Body of pancreas (tissue), 4 donors: ENCODE measurements around the gene DMRTB1. TPM values are rescaled to one million over a fixed set of nuclear protein-coding genes. Genes with fewer than 3 reads are reported as not detected.

Experiments
- ATAC-seq: fragments of 150-250 bp; one replicate; pipeline ENCODE4 v1.9.1; 2016
- DNase-seq, 4 donors: peaks; one replicate each; pipeline ENCODE4 v3.0.0-alpha.2; 2019
- H3K27ac ChIP-seq, 4 donors: fragments of 200-600 bp; sonication (generic); 1 replicate in 3 of 4; 2 replicates in 1 of 4; pipeline versions ENCODE4 v1.5.1 to v1.6.1; 2016 to 2019; ENCODE audit warnings: mild to moderate bottlenecking in 1 of 4, mixed read lengths in 1 of 4, moderate library complexity in 1 of 4
- H3K27me3 ChIP-seq, 2 donors: fragments of 200-600 bp; sonication (generic); one replicate each; pipeline ENCODE4 v1.6.0; 2016; ENCODE audit warnings: mild to moderate bottlenecking in 1 of 2
- H3K36me3 ChIP-seq, 2 donors: fragments of 200-600 bp; sonication (generic); replicated peaks in 1 of 2; 2 replicates each; pipeline ENCODE4 v1.5.1; 2016; ENCODE audit warnings: low read depth in 2 of 2; ENCODE audit not compliant: insufficient read depth in 1 of 2
- H3K4me1 ChIP-seq: fragments of 200-600 bp; sonication (generic); one replicate; pipeline ENCODE4 v1.6.0; 2016
- H3K4me3 ChIP-seq, 2 donors: fragments of 200-600 bp; sonication (generic); 1 replicate in 1 of 2; 2 replicates in 1 of 2; pipeline ENCODE4 v1.5.1; 2016 to 2019
- H3K9me3 ChIP-seq, 3 donors: fragments of 200-600 bp; sonication (generic); 1 replicate in 2 of 3; 2 replicates in 1 of 3; pipeline ENCODE4 v1.5.1; 2016
- POLR2A ChIP-seq, 3 donors: fragments of 450-650 bp; IDR thresholded peaks; one replicate each; pipeline ENCODE4 v1.6.1; 2016; ENCODE audit warnings: antibody characterized with exemption in 3 of 3, mild to moderate bottlenecking in 2 of 3
- WGBS, 2 donors: methylation state at CpG; one replicate each; pipeline ENCODE4 v1.1.5; 2017; 5-methylcytosine and 5-hydroxymethylcytosine counted together
- intact Hi-C: fragments of 100-400 bp; cut with DNase I; formaldehyde crosslinking; loops from one replicate; pipeline ENCODE4 v1.15.1; 2023
- total RNA-seq, 2 donors: library from RNA; depleted of rRNA; stranded (reverse); fragments of >200 nt; gene quantifications; one replicate each; pipeline ENCODE4 v1.1.0, GENCODE V29; 2016
- TF ChIP-seq, protein P1 (sequence below), 7 experiments: fragments of 450-650 bp in 4 of 7; fragments of 200-600 bp in 3 of 7; sonication (generic) in 3 of 7; IDR thresholded peaks; one replicate each; pipeline ENCODE4 v1.5.1; 2016 to 2019; ENCODE audit warnings: antibody characterized with exemption in 7 of 7

DMRTB1 gene
- total RNA-seq, 2 donors from 2014 or later: not detected

- TF ChIP-seq, protein P1, sequence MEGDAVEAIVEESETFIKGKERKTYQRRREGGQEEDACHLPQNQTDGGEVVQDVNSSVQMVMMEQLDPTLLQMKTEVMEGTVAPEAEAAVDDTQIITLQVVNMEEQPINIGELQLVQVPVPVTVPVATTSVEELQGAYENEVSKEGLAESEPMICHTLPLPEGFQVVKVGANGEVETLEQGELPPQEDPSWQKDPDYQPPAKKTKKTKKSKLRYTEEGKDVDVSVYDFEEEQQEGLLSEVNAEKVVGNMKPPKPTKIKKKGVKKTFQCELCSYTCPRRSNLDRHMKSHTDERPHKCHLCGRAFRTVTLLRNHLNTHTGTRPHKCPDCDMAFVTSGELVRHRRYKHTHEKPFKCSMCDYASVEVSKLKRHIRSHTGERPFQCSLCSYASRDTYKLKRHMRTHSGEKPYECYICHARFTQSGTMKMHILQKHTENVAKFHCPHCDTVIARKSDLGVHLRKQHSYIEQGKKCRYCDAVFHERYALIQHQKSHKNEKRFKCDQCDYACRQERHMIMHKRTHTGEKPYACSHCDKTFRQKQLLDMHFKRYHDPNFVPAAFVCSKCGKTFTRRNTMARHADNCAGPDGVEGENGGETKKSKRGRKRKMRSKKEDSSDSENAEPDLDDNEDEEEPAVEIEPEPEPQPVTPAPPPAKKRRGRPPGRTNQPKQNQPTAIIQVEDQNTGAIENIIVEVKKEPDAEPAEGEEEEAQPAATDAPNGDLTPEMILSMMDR (IDR thresholded peaks at IDR 0.05): no peak
- Histone ChIP-seq H3K4me1 (no peaks in the 10 kb centered on the region), H3K27ac (no peak overlapping the region), H3K4me3 (no peak overlapping the region), H3K9me3 (no peaks in the 10 kb centered on the region), H3K27me3 (no peaks in the 10 kb centered on the region), H3K36me3 (no peaks in the 10 kb centered on the region)
- ATAC-seq: no peak
- intact Hi-C loops: no loop called here
- 58 to 66% methylated on average over 4 of the region's 4 CpGs for WGBS, 2 donors
- no peak for DNase-seq
Measured at GRCh38 chr1:53465023-53465957, 6.1 kb downstream of the DMRTB1 start.

- intact Hi-C loops: no loop called here
- ATAC-seq: no peak
- TF ChIP-seq, protein P1 (IDR thresholded peaks at IDR 0.05): no peak
- no peak for TF ChIP-seq POLR2A (IDR thresholded peaks at IDR 0.05)
Measured at GRCh38 chr1:53467391-53467790, 8.2 kb downstream of the DMRTB1 start.

DNA sequence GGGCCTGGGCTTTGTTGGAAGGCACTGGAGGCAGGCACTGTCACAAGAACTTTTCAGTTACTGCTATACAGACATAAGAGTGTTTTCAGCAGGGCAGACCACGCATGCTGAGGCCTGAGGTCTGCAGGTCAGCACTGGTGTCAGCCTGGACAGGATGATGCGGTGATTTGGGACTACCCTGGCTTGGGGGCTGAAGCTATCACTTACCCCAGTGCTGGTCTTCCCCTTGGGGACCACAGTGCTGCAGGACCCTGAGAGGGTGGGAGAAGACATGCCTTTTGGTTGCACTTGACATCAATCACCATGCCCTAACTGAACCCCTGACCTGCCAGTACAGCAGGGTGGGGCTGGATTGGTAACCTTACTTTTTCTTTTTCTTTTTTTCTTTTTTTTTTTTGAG lies 9.2 kb downstream of the DMRTB1 start:
- H3K9me3 ChIP-seq: no peaks in the 10 kb centered on the region
- DNase-seq (no peak), ATAC-seq (no peak)
- H3K4me1 ChIP-seq: no peaks in the 10 kb centered on the region
- intact Hi-C loops: no loop called here
- H3K27ac ChIP-seq: no peak overlapping the region
- 100% methylated on average over 2 of the region's 2 CpGs; no CpG with 5 or more reads in 1 of the 2 donors for whole genome bisulfite sequencing, 2 donors
- no peaks in the 10 kb centered on the region for H3K36me3 ChIP-seq
- no peak overlapping the region for H3K4me3 ChIP-seq
- no peaks in the 10 kb centered on the region for H3K27me3 ChIP-seq
- TF ChIP-seq, protein P1 (IDR thresholded peaks at IDR 0.05): no peak
- no peak for TF ChIP-seq POLR2A (IDR thresholded peaks at IDR 0.05)

More at GRCh38 chr1:53467391-53467790, 8.2 kb downstream of the DMRTB1 start:
- H3K9me3 ChIP-seq: no peaks in the 10 kb centered on the region
- no peaks in the 10 kb centered on the region for H3K36me3 ChIP-seq
- H3K4me1 ChIP-seq: no peaks in the 10 kb centered on the region
- no peak for DNase-seq
- no peak overlapping the region for H3K27ac ChIP-seq
- no peak overlapping the region for H3K4me3 ChIP-seq
- no peaks in the 10 kb centered on the region for H3K27me3 ChIP-seq

DNA sequence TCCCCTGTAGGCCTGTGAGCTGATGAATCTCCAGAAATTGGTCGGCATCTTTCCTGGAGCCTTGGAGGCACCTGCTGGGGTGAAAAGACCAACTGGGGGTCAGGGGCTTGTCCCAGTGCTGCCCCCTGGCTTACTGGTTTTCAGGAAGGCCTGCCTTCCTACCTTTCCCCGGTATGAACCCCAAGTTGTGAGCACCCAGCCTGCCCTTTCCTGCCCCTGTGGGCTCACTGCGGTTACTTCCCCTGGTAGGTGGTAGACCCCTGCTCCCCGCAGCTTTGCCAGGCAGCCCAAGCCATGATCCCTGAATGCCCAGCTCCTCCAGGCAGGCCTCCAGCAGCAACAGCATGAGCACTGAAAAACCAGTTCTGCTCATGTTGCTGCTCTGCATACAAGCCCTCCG lies 10.2 kb downstream of the DMRTB1 start:
- TF ChIP-seq, protein P1 (IDR thresholded peaks at IDR 0.05): no peak
- no peak for TF ChIP-seq POLR2A (IDR thresholded peaks at IDR 0.05)
- no peak for DNase-seq
- ATAC-seq: no peak
- Histone ChIP-seq H3K27ac (no peak overlapping the region), H3K27me3 (no peaks in the 10 kb centered on the region), H3K36me3 (no peaks in the 10 kb centered on the region), H3K9me3 (no peaks in the 10 kb centered on the region), H3K4me3 (no peak overlapping the region), H3K4me1 (no peaks in the 10 kb centered on the region)
- WGBS, 2 donors: 83 to 86% methylated on average over 4 to 5 of the region's 5 CpGs
- intact Hi-C loops: no loop called here

DNA sequence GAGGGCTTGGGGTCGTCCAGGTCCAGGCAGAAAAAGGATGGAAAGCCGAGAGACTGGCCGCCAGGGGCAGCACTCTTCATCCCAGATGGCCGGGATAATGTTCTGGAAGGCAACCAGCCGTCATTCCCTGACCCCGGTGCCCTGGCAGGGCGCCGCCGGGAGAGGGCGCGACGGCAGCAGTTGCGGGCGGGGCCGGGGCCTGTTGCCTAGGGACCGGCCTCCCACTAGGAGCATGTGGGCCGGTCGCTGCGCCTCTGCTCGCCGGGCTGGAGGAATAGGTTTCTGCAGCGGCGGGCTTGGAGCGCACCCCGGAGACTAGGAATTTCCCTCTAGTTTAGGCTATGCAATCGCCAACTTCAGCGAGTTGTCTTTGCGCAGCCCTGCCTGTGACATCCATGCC lies 11.0 kb downstream of the DMRTB1 start:
- Histone ChIP-seq H3K9me3 (no peaks in the 10 kb centered on the region), H3K36me3 (no peaks in the 10 kb centered on the region), H3K4me1 (no peaks in the 10 kb centered on the region), H3K27ac (no peak overlapping the region), H3K27me3 (no peaks in the 10 kb centered on the region), H3K4me3 (no peak overlapping the region)
- DNase-seq (peak; percentile 57 to 74 (median 68)), ATAC-seq (peak; percentile 87)
- intact Hi-C loops: no loop called here
- no peak for TF ChIP-seq POLR2A (IDR thresholded peaks at IDR 0.05)
- TF ChIP-seq, protein P1 (IDR thresholded peaks at IDR 0.05): peak in 6 of 7 experiments; percentile 36 to 71 (median 61)
- WGBS, 2 donors: 16 to 23% methylated on average over 6 to 26 of the region's 28 CpGs
